Cardiac muscle cell (in vitro differentiated cells and primary cell): Measurements from ENCODE around the gene MADD. TPM values are rescaled to one million over a fixed set of nuclear protein-coding genes. Genes with fewer than 3 reads are reported as not detected.
A peak's percentile ranks its signal among the peaks of the same experiment; 100 is the strongest.

ENCODE experiments used
- DNase-seq, 2 donors: peaks; one replicate each; pipeline versions ENCODE4 v3.0.0 to v3.0.0-alpha.2; 2010 to 2017; ENCODE audit warnings: low read depth in 1 of 2, low spot score in 1 of 2
- H3K27ac ChIP-seq: fragments of 200-600 bp; sonication (generic); 2 replicates; pipeline ENCODE4 v1.5.1; 2016
- H3K27me3 ChIP-seq: fragments of 200-600 bp; sonication (generic); 2 replicates; pipeline ENCODE4 v1.6.0; 2016; ENCODE audit warnings: control low read depth
- H3K36me3 ChIP-seq: fragments of 200-600 bp; sonication (generic); 2 replicates; pipeline ENCODE4 v1.5.1; 2016; ENCODE audit warnings: control low read depth
- H3K4me1 ChIP-seq: fragments of 200-600 bp; sonication (generic); 2 replicates; pipeline ENCODE4 v1.8.1; 2017; ENCODE audit warnings: low read depth, mild to moderate bottlenecking, mixed run types
- H3K4me3 ChIP-seq: fragments of 200-600 bp; sonication (generic); 2 replicates; pipeline ENCODE4 v1.5.1; 2016; ENCODE audit warnings: mild to moderate bottlenecking
- H3K9me3 ChIP-seq: fragments of 200-600 bp; sonication (generic); 2 replicates; pipeline ENCODE4 v1.5.1; 2017; ENCODE audit warnings: low read depth, mild to moderate bottlenecking, control low read depth
- CTCF ChIP-seq: IDR thresholded peaks from 2 replicates; pipeline ENCODE4 v1.5.1; 2012; ENCODE audit warnings: low read depth, mild to moderate bottlenecking, low read length
- polyA plus RNA-seq: library from polyadenylated mRNA; unstranded; fragments of >200 nt; fragmentation: Nextera tagmentation; extraction: Ambion mirVana; gene quantifications from 2 replicates; pipeline ENCODE4 v1.2.1, GENCODE V29; 2016
- total RNA-seq: library from RNA; depleted of rRNA; stranded (reverse); fragments of >200 nt; gene quantifications from 2 replicates; pipeline ENCODE4 v1.2.3, GENCODE V29; 2016

MADD gene
- 62.5 and 103 TPM in 2 replicates for total RNA-seq
- polyA plus RNA-seq, result 58.8 and 70.2 TPM in 2 replicates

GRCh38 chr11:47269829-47270305, at the start of gene MADD:
TSS of gene MADD (plus strand) at chr11:47270133.
- Histone ChIP-seq H3K36me3 (peaks cover 4% of the 10 kb centered on the region), H3K4me3 (peak within 1 kb of the TSS; percentile 55), H3K4me1 (peaks cover 34% of the 10 kb centered on the region), H3K9me3 (no peaks in the 10 kb centered on the region), H3K27ac (peak within 1 kb of the TSS; percentile 83), H3K27me3 (no peaks in the 10 kb centered on the region)
- no peak for TF ChIP-seq CTCF
- DNase-seq, result peak; percentile 89 to 93

- Histone ChIP-seq H3K9me3 (no peaks in the 10 kb centered on the region), H3K4me3 (no peak overlapping the region), H3K27me3 (no peaks in the 10 kb centered on the region), H3K27ac (peak overlapping the region; percentile 98), H3K36me3 (peaks cover 5% of the 10 kb centered on the region), H3K4me1 (peaks cover 37% of the 10 kb centered on the region)
- DNase-seq, result peak; percentile 82 to 88
- no peak for TF ChIP-seq CTCF
Measured at GRCh38 chr11:47220401-47220821, 49.5 kb upstream of the MADD start.

GRCh38 chr11:47222696-47223095, 47.2 kb upstream of the MADD start:
- TF ChIP-seq CTCF, result no peak
- H3K36me3 ChIP-seq, result peaks cover 5% of the 10 kb centered on the region
- no peaks in the 10 kb centered on the region for H3K9me3 ChIP-seq
- H3K4me3 ChIP-seq, result no peak overlapping the region
- no peaks in the 10 kb centered on the region for H3K27me3 ChIP-seq
- H3K27ac ChIP-seq, result no peak overlapping the region
- peaks cover 27% of the 10 kb centered on the region for H3K4me1 ChIP-seq
- no peak for DNase-seq

- H3K4me1 ChIP-seq, result peaks cover 4% of the 10 kb centered on the region
- H3K9me3 ChIP-seq, result no peaks in the 10 kb centered on the region
- H3K4me3 ChIP-seq, result no peak overlapping the region
- DNase-seq, result no peak
- no peaks in the 10 kb centered on the region for H3K27me3 ChIP-seq
- no peak for TF ChIP-seq CTCF
- peaks cover 5% of the 10 kb centered on the region for H3K36me3 ChIP-seq
- H3K27ac ChIP-seq, result no peak overlapping the region
Measured at GRCh38 chr11:47225552-47226400, 44.2 kb upstream of the MADD start.

- H3K27ac ChIP-seq, result no peak overlapping the region
- no peak for TF ChIP-seq CTCF
- H3K4me3 ChIP-seq, result no peak overlapping the region
- H3K36me3 ChIP-seq, result no peaks in the 10 kb centered on the region
- H3K27me3 ChIP-seq, result no peaks in the 10 kb centered on the region
- no peaks in the 10 kb centered on the region for H3K9me3 ChIP-seq
- H3K4me1 ChIP-seq, result no peaks in the 10 kb centered on the region
- DNase-seq, result no peak
Measured at GRCh38 chr11:47229161-47229560, 40.8 kb upstream of the MADD start.
